Effector memory CD4-positive, alpha-beta T cell (primary cell): ENCODE results near the gene CD200.

ENCODE experiments used
- DNase-seq, 3 donors: peaks; one replicate each; pipeline ENCODE4 v3.0.0-alpha.2; 2020
- H3K27ac ChIP-seq: 2 replicates; pipeline ENCODE4 v1.7.0; 2013; ENCODE audit warnings: mild to moderate bottlenecking, low read length, moderate library complexity; ENCODE audit not compliant: insufficient read depth, poor library complexity, severe bottlenecking
- H3K27me3 ChIP-seq: replicated peaks from 2 replicates; pipeline ENCODE4 v1.7.0; 2013; ENCODE audit warnings: mild to moderate bottlenecking, low read length; ENCODE audit not compliant: insufficient read depth, control insufficient read depth, poor library complexity, severe bottlenecking
- H3K36me3 ChIP-seq: 2 replicates; pipeline ENCODE4 v1.7.0; 2013; ENCODE audit warnings: mild to moderate bottlenecking, low read length, moderate library complexity; ENCODE audit not compliant: control insufficient read depth, insufficient read depth
- H3K4me1 ChIP-seq: 2 replicates; pipeline ENCODE4 v1.7.0; 2013; ENCODE audit warnings: low read length, mild to moderate bottlenecking; ENCODE audit not compliant: control insufficient read depth, insufficient read depth, poor library complexity, severe bottlenecking
- H3K4me3 ChIP-seq: 2 replicates; pipeline ENCODE4 v1.7.0; 2013; ENCODE audit warnings: low read length, low read depth, mild to moderate bottlenecking; ENCODE audit not compliant: insufficient read depth, poor library complexity, severe bottlenecking
- H3K9me3 ChIP-seq: 2 replicates; pipeline ENCODE4 v1.7.0; 2013; ENCODE audit warnings: mild to moderate bottlenecking, low read length, moderate library complexity; ENCODE audit not compliant: control insufficient read depth

Gene CD200

DNA sequence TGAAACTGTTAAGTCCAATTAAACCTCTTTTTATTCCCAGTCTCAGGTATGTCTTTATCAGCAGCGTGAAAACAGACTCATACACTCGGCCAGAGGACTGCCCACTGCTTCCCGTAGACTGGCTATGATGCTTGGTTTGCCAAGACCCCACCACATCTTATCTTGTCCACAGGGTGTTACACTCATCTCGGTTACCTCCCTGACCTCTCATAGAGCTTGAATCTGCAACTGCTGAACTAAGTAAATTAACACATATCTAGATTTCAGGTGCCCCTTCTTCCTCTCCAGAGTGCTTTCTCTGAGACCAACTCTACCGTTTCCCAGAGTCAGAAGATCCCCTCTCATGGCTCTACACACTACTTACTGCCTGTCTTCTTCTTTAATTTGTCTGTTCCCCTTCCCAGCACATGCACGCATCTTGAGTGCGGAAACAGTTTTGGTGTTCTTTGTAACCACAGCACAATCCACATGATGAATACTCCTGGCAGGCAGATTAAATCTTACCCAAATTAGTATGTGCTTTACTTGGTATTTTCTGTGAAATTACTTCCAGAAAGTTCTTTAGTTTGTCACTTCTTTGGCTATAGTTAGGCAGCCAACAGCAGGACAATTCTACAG is 49.7 kb downstream of the CD200 start:
- no peak overlapping the region for H3K27ac ChIP-seq
- H3K4me3 ChIP-seq: no peak overlapping the region
- H3K27me3 ChIP-seq: no peaks in the 10 kb centered on the region
- no peaks in the 10 kb centered on the region for H3K9me3 ChIP-seq
- H3K36me3 ChIP-seq: no peaks in the 10 kb centered on the region
- H3K4me1 ChIP-seq: no peaks in the 10 kb centered on the region
- no peak for DNase-seq

DNA sequence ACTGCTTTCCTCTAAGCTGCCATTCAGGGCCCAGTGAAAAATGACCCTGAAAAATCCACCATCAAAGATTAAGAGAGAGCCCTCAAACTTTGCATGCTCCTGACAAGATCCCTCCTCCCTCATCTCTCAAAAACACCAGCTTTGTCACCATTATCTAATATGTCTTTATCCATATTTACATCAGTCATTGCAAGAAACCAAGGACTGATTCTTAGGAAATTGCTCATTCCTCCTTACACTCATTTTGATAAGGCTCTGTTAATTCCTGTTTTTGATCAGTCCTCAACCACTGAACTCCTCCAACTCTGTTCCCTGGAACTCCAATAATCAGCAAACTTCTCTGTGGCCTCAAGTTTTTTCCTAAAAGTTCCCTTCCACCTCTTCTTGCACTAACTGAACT is 51.8 kb downstream of the CD200 start:
- Histone ChIP-seq H3K27ac (no peak overlapping the region), H3K36me3 (no peaks in the 10 kb centered on the region)
- no peak for DNase-seq

DNA sequence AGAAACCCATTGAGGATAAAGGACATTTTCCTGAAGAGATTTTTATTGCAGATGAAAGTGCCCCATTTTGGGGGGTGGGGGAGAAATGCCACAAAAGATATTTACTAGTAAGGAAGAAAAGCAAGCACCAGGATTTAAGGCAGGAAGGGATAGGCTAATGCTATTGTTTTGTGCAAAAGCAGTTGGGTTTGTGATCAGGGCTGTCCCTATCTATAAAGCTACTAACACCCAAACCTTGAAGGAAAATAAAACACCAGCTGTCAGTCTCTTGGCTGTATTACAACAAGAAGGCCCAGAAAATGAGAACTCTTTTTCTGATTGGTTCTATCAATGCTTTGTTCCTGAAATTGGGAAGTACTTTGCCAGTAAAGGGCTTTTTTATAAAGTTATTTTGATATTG is 56.0 kb downstream of the CD200 start:
- no peaks in the 10 kb centered on the region for H3K4me1 ChIP-seq
- H3K36me3 ChIP-seq: no peaks in the 10 kb centered on the region
- no peak for DNase-seq
- H3K9me3 ChIP-seq: no peaks in the 10 kb centered on the region
- no peak overlapping the region for H3K27ac ChIP-seq
- no peaks in the 10 kb centered on the region for H3K27me3 ChIP-seq
- no peak overlapping the region for H3K4me3 ChIP-seq

More for the DNA sequence above, 51.8 kb downstream of the CD200 start:
- Histone ChIP-seq H3K4me3 (no peak overlapping the region), H3K9me3 (no peaks in the 10 kb centered on the region), H3K4me1 (no peaks in the 10 kb centered on the region), H3K27me3 (no peaks in the 10 kb centered on the region)

DNA sequence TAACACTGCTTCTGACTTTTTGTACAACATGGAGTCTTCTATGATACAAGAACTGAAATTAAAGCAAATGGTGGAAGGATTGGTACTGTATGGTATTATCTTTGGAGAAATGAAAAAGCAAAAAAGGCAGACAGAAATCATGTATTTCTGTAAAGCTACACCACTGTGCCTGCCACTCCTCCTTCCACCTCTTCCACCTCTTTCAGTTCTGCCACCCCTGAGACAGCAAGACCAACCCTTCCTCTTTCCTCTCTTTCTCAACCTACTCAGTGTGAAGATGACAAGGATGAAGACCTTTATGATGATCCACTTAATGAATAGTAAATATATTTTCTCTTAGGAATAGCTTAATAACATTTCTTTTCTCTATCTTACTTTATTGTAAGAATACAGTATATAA is 57.0 kb downstream of the CD200 start:
- no peak overlapping the region for H3K4me3 ChIP-seq
- no peaks in the 10 kb centered on the region for H3K27me3 ChIP-seq
- no peaks in the 10 kb centered on the region for H3K36me3 ChIP-seq
- H3K4me1 ChIP-seq: no peaks in the 10 kb centered on the region
- H3K27ac ChIP-seq: no peak overlapping the region
- DNase-seq: no peak
- no peaks in the 10 kb centered on the region for H3K9me3 ChIP-seq

DNA sequence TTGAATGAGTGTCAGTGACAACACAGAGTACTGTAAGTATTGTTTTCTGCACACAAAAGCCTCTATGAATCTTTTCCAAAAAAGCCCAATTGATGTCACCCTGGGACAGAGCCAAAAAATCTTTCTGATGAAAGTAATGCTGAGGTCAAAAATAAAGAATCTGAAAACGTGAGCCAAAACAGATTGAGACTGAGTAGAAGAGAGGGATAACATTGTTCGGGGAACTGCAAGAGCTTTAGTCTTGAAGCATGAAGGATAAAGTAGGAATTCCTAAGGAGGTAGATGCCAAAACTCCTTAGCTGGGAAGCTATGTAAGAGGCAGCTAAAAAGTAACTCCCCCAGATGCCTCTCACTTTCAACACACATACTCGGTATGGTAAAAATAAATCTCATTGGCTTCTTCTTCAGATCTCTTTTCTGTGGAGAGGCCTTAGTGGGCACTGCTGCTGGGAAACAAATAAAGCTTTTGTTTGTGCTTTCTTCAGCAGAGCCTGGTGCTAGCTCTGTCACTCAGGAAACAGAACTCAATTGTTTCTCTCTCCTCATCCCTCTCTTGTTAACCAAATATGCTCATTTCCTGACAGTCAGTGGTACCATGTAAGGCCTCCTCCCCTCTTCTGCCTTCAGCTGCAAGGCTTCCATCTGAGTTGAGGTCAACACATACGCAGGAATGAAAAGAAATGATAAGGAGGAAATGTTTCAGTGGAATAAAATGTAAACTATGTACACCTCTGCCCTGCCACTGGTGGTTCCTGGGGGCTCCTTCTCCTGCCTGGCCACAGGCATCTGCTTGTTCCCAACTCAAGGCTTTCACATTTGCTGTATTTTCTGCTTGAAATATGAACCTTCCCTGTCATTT is 58.1 kb downstream of the CD200 start:
- Histone ChIP-seq H3K9me3 (no peaks in the 10 kb centered on the region), H3K27ac (no peak overlapping the region), H3K36me3 (no peaks in the 10 kb centered on the region), H3K4me3 (no peak overlapping the region), H3K4me1 (no peaks in the 10 kb centered on the region), H3K27me3 (no peaks in the 10 kb centered on the region)
- DNase-seq: no peak

DNA sequence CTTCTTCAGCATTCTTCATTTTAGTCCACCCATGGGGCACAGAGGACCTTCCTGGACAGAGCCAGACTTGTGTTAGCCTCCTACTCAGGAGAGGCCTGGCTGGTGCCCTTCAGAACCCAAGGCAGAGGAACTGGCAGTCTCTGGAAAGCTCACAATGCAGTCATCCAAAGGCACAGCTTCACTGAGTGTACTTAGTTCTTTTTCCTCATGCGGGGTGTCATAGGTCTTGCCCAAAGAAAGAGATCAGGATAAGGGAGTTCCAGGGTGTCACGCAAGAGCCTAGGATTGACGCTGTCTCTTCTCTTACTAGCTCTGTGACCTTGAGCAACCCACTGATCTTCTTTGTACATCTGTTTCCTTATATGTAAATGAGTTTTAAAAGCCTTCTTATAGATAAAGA is 58.7 kb downstream of the CD200 start:
- H3K27me3 ChIP-seq: no peaks in the 10 kb centered on the region
- H3K4me3 ChIP-seq: no peak overlapping the region
- H3K36me3 ChIP-seq: no peaks in the 10 kb centered on the region
- H3K4me1 ChIP-seq: no peaks in the 10 kb centered on the region
- H3K9me3 ChIP-seq: no peaks in the 10 kb centered on the region
- DNase-seq: no peak
- H3K27ac ChIP-seq: no peak overlapping the region

DNA sequence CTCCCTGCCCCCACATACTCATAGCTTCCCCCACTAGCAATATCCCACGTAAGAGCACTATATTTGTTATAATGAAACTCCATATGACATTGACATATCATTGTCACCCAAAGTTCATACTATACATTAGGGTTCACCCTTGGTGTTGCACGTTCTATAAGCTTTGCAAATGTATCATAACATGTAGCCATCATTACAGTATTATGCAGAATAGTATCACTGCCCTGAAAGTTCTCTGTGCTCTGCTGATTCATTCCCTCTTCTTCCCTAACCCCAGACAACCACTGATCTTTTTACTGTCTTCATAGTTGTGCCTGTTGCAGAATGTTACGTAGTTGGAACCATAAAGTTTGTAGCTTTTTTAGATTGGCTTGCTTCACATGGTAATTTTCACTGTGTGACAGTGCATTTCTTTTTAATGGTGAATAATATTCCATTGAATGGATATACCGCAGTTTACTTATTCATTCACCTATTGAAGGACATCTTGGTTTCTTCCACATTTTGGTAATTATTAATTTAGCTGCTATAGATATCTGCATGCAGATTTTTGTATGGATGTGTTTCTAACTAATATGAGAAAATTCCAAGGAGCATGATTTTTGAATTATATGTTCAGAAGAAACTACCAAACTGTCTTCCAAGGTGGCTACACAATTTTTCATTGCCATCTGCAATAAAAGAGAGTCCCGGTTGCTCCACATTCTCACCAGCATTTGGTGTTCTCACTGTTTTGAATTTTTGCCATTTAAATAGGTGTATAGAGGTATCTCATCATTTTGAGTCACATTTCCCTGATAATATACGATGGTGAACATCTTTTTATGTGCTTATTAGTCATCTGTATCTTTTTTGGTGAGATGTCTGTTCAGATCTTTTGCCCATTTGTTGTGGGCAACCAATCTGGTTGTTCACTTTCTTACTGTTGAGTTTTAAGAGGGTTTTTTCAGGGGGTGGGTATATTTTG is 59.7 kb downstream of the CD200 start:
- no peak for DNase-seq
- Histone ChIP-seq H3K27me3 (no peaks in the 10 kb centered on the region), H3K27ac (no peak overlapping the region), H3K4me1 (no peaks in the 10 kb centered on the region), H3K9me3 (no peaks in the 10 kb centered on the region), H3K36me3 (no peaks in the 10 kb centered on the region), H3K4me3 (no peak overlapping the region)

DNA sequence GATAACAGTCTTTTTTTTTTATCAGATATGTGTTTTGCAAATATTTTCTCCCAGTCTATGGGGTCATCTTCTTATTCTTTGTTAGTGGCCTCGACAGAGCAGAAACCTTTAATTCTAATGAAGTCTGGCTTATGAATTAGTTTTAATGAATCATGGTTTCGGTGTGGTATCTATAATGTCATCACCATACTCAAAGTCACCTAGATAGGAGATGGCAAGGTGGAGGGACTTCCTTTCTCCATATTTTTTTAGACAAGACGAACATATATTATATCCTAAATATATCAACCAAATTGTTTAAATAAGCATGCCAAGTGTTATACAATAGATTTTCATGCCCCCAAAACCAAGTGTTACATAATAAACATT is 60.4 kb downstream of the CD200 start:
- H3K27ac ChIP-seq: no peak overlapping the region
- no peak for DNase-seq
- no peaks in the 10 kb centered on the region for H3K36me3 ChIP-seq
- no peaks in the 10 kb centered on the region for H3K9me3 ChIP-seq
- H3K4me1 ChIP-seq: no peaks in the 10 kb centered on the region
- H3K4me3 ChIP-seq: no peak overlapping the region
- no peaks in the 10 kb centered on the region for H3K27me3 ChIP-seq

DNA sequence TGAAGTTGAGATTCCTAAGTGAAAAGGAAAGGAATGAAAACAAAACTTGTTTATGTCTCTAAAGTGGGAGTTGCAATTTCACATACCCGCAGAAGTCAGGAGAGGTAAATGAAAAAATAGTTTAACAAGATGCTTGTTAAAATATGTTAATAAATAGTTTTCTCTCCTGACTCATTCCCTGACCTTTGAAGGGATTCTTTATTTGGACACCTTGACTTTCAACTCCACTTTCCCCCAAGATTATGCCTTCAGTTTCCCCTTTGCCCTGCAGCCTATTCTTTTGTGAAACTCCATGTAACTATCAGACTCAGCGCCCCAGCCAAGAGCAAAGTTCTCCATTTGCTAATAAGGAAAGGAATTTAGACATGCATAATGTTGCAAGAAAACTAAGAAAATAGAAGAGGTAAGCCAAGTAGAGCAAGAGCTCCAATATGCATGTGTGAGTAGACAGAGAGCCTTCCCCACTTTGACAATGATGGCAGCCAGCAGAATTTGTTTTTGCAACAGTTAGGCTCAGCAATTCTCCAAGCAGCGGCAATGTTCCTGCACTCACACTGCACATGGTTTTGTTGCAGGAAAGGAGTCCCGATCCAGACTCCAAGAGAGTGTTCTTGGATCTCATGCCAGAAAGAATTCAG is 61.2 kb downstream of the CD200 start:
- Histone ChIP-seq H3K27me3 (no peaks in the 10 kb centered on the region), H3K4me1 (no peaks in the 10 kb centered on the region), H3K9me3 (no peaks in the 10 kb centered on the region), H3K36me3 (no peaks in the 10 kb centered on the region), H3K4me3 (no peak overlapping the region), H3K27ac (no peak overlapping the region)
- no peak for DNase-seq
